GM12878 (cell line): ENCODE data around the gene TRERF1. TPM values are rescaled to one million over a fixed set of nuclear protein-coding genes. Genes with fewer than 3 reads are reported as not detected.

Experiments used
- ATAC-seq: fragments of 200-7000 bp; cut with Tn5 transposase; 3 replicates; pipeline ENCODE4 v1.9.1; 2020; ENCODE audit warnings: mild to moderate bottlenecking, moderate library complexity
- BruUV-seq: library from RNA; stranded (reverse); fragments of 400-500 nt; replicated peaks from 2 replicates; lab custom pipeline; 2021; lab: Mats Ljungman, UMichigan
- CTCF ChIA-PET: fragments of 300-600 bp; sonication (Branson Sonifier 250); formaldehyde crosslinking; extraction: SDS; loops from one replicate; lab custom pipeline; 2021; ENCODE audit warnings: inconsistent platforms; lab: Yijun Ruan, JAX
- POLR2A ChIA-PET: fragments of 350-600 bp; formaldehyde crosslinking; extraction: SDS; loops from one replicate; lab custom pipeline; 2021; ENCODE audit warnings: inconsistent platforms; lab: Charles Lee
- RAD21 ChIA-PET: fragments of 300-600 bp; sonication (Branson Sonifier 250); formaldehyde crosslinking; loops from one replicate; lab custom pipeline; 2023; ENCODE audit warnings: antibody characterized with exemption; ENCODE audit not compliant: unreplicated experiment; lab: Charles Lee
- SMC1A ChIA-PET: fragments of 300-600 bp; sonication (Branson Sonifier 250); formaldehyde crosslinking; loops from one replicate; lab custom pipeline; 2023; ENCODE audit not compliant: unreplicated experiment, uncharacterized antibody; lab: Charles Lee
- DNase-seq: peaks from one replicate; pipeline ENCODE4 v3.0.0-alpha.2; 2011; ENCODE audit warnings: low read depth, low spot score
- FAIRE-seq: peaks from 3 replicates; lab custom pipeline; 2011; peaks lifted over from hg19 to GRCh38; lab: Jason Lieb, UNC
- H2AFZ ChIP-seq: 2 replicates; pipeline ENCODE4 v1.6.0; 2011; ENCODE audit warnings: low read depth, low read length, control low read depth; ENCODE audit not compliant: control insufficient read depth
- H3K27ac ChIP-seq: 2 replicates; pipeline ENCODE4 v1.5.1; 2011; ENCODE audit warnings: control low read depth; ENCODE audit not compliant: control insufficient read depth, insufficient read depth
- H3K27me3 ChIP-seq, 2 experiments: replicated peaks in 1 of 2; 2 replicates each; pipeline versions ENCODE4 v1.6.0 to v1.6.1; 2011; ENCODE audit warnings: low read length in 1 of 2; ENCODE audit not compliant: control insufficient read depth in 2 of 2, insufficient read depth in 2 of 2
- H3K36me3 ChIP-seq, 2 experiments: 2 replicates each; pipeline ENCODE4 v1.5.1; 2011; ENCODE audit warnings: low read length in 1 of 2; ENCODE audit not compliant: control insufficient read depth in 2 of 2, insufficient read depth in 2 of 2
- H3K4me1 ChIP-seq: 2 replicates; pipeline ENCODE4 v1.6.1; 2011; ENCODE audit warnings: mild to moderate bottlenecking, low read length, moderate library complexity, mixed read lengths; ENCODE audit not compliant: control insufficient read depth, insufficient read depth
- H3K4me2 ChIP-seq: 2 replicates; pipeline ENCODE4 v1.6.0; 2011; ENCODE audit warnings: control low read depth; ENCODE audit not compliant: control insufficient read depth, insufficient read depth
- H3K4me3 ChIP-seq: fragments of 200-600 bp; sonication (generic); 2 replicates; pipeline ENCODE4 v1.5.1; 2016
- H3K79me2 ChIP-seq: 2 replicates; pipeline ENCODE4 v1.6.0; 2011; ENCODE audit warnings: low read length; ENCODE audit not compliant: control insufficient read depth, insufficient read depth
- H3K9ac ChIP-seq: 2 replicates; pipeline ENCODE4 v1.8.0; 2011; ENCODE audit warnings: low read length, control low read depth, mixed read lengths; ENCODE audit not compliant: control insufficient read depth, insufficient read depth
- H3K9me3 ChIP-seq: replicated peaks from 3 replicates; pipeline ENCODE4 v1.5.1; 2011; ENCODE audit warnings: mild to moderate bottlenecking, low read length; ENCODE audit not compliant: control insufficient read depth, insufficient read depth
- H4K20me1 ChIP-seq: 2 replicates; pipeline ENCODE4 v1.6.0; 2011; ENCODE audit not compliant: control insufficient read depth, insufficient read depth
- BCL11A ChIP-seq: IDR thresholded peaks from 2 replicates; pipeline ENCODE4 v1.6.1; 2011; ENCODE audit warnings: low read depth, low read length
- CBFB ChIP-seq: IDR thresholded peaks from 2 replicates; pipeline ENCODE4 v1.6.1; 2016; ENCODE audit warnings: antibody characterized with exemption, low read depth
- CREB1 ChIP-seq: IDR thresholded peaks from 2 replicates; pipeline ENCODE4 v1.6.1; 2012; ENCODE audit warnings: low read depth, mild to moderate bottlenecking, inconsistent platforms
- CREM ChIP-seq: IDR thresholded peaks from 2 replicates; pipeline ENCODE4 v1.6.1; 2014; ENCODE audit warnings: antibody characterized with exemption, low read depth
- DPF2 ChIP-seq: fragments of 450-650 bp; IDR thresholded peaks from 2 replicates; pipeline ENCODE4 v1.6.1; 2017; ENCODE audit warnings: mild to moderate bottlenecking
- EED ChIP-seq: sonication (generic); IDR thresholded peaks from 2 replicates; pipeline ENCODE4 v1.6.1; 2016; ENCODE audit warnings: antibody characterized with exemption, low read depth
- FOXM1 ChIP-seq: IDR thresholded peaks from 2 replicates; pipeline ENCODE4 v1.6.1; 2012; ENCODE audit warnings: low read depth, mild to moderate bottlenecking, inconsistent platforms, low read length, moderate library complexity
- HDAC2 ChIP-seq: fragments of 200-600 bp; sonication (generic); IDR thresholded peaks from 2 replicates; pipeline ENCODE4 v1.6.1; 2017
- IKZF1 ChIP-seq: fragments of 450-650 bp; conservative IDR thresholded peaks from 2 replicates; pipeline ENCODE4 v1.6.1; 2017; ENCODE audit warnings: antibody characterized with exemption, mild to moderate bottlenecking
- IRF4 ChIP-seq: IDR thresholded peaks from 2 replicates; pipeline ENCODE4 v1.6.1; 2011; ENCODE audit warnings: low read depth, low read length
- JUNB ChIP-seq: IDR thresholded peaks from 2 replicates; pipeline ENCODE4 v1.6.1; 2016; ENCODE audit warnings: antibody characterized with exemption, mild to moderate bottlenecking
- MTA3 ChIP-seq: IDR thresholded peaks from 2 replicates; pipeline ENCODE4 v1.6.1; 2012; ENCODE audit warnings: low read length, inconsistent platforms, borderline replicate concordance
- NBN ChIP-seq: fragments of 450-650 bp; IDR thresholded peaks from 2 replicates; pipeline ENCODE4 v1.6.1; 2016
- POU2F2 ChIP-seq: IDR thresholded peaks from 3 replicates; pipeline ENCODE4 v1.6.1; 2011; ENCODE audit warnings: low read depth, mild to moderate bottlenecking, low read length, borderline replicate concordance
- RFX5 ChIP-seq: IDR thresholded peaks from 2 replicates; pipeline ENCODE4 v1.6.1; 2011; ENCODE audit warnings: low read depth, low read length, improper control_type of control experiment
- SP1 ChIP-seq: IDR thresholded peaks from one replicate; pipeline ENCODE4 v1.6.1; 2011; ENCODE audit warnings: low read depth, low read length
- TAF1 ChIP-seq: IDR thresholded peaks from 2 replicates; pipeline ENCODE4 v1.6.1; 2011; ENCODE audit warnings: mild to moderate bottlenecking, low read depth, low read length, borderline replicate concordance
- TARDBP ChIP-seq: IDR thresholded peaks from 2 replicates; pipeline ENCODE4 v1.6.1; 2016; ENCODE audit warnings: borderline replicate concordance
- TCF12 ChIP-seq: IDR thresholded peaks from 2 replicates; pipeline ENCODE4 v1.6.1; 2011; ENCODE audit warnings: low read depth, mild to moderate bottlenecking, low read length
- ZZZ3 ChIP-seq: IDR thresholded peaks from 2 replicates; pipeline ENCODE4 v1.6.1; 2011; ENCODE audit warnings: low read depth; ENCODE audit not compliant: control insufficient read depth, insufficient read length
- WGBS: methylation state at CpG from one replicate; pipeline ENCODE4 v1.1.6; 2016; ENCODE audit warnings: low lambda C conversion rate; ENCODE audit not compliant: insufficient replicate concordance, insufficient coverage; ENCODE audit errors: missing lambda C conversion rate; 5-methylcytosine and 5-hydroxymethylcytosine counted together
- in situ Hi-C: fragments of 300-500 bp; cut with MboI; formaldehyde crosslinking; loops from 9 replicates; pipeline ENCODE4 v1.14.3; 2018; ENCODE audit warnings: mixed read lengths
- intact Hi-C: fragments of 100-400 bp; cut with micrococcal nuclease; formaldehyde crosslinking; loops from one replicate; pipeline ENCODE4 v1.14.2; 2022; ENCODE audit not compliant: unreplicated experiment
- polyA plus RNA-seq, 11 experiments: library from polyadenylated mRNA; depleted of rRNA in 4 of 11; unstranded in 6 of 11; stranded (reverse) in 5 of 11; fragments of >200 nt; fragmentation: Nextera tagmentation in 4 of 11; fragmentation: Illumina TruSeq in 1 of 11; extraction: Ambion mirVana in 4 of 11; extraction: Trizol in 1 of 11; gene quantifications; 1 replicate in 1 of 11; 2 replicates in 10 of 11; pipeline versions ENCODE4 v1.2.1 to v1.2.3, GENCODE V29; 2011 to 2016; ENCODE audit warnings: inconsistent platforms in 2 of 11, missing spikeins in 2 of 11, low read depth in 1 of 11
- total RNA-seq, 4 experiments: library from RNA; depleted of rRNA in 3 of 4; stranded (reverse); fragments of >200 nt in 3 of 4; fragmentation: Illumina TruSeq in 1 of 4; extraction: Trizol in 1 of 4; gene quantifications; 2 replicates each; pipeline versions ENCODE4 v1.2.1 to v1.2.3, GENCODE V29; 2013 to 2021
- TF ChIP-seq, protein P1 (sequence below): fragments of 450-650 bp; IDR thresholded peaks from 2 replicates; pipeline ENCODE4 v1.6.1; 2016; ENCODE audit warnings: mild to moderate bottlenecking
- TF ChIP-seq, protein P2 (sequence below): IDR thresholded peaks from 2 replicates; pipeline ENCODE4 v1.6.1; 2012; ENCODE audit warnings: low read depth, low read length, improper control_type of control experiment
- TF ChIP-seq, protein P3 (sequence below): IDR thresholded peaks from 2 replicates; pipeline ENCODE4 v1.6.1; 2012; ENCODE audit warnings: low read length, inconsistent platforms
- TF ChIP-seq, protein P4 (sequence below): IDR thresholded peaks from 2 replicates; pipeline ENCODE4 v1.6.1; 2011; ENCODE audit warnings: low read depth, mild to moderate bottlenecking, low read length, moderate library complexity, borderline replicate concordance; ENCODE audit errors: extremely low read depth

The TRERF1 gene
- total and polyA plus RNA-seq, 10 of the 15 experiments (the other 5 are each of a cell fraction or from before 2014, with no cell fraction given): 2.2 to 19.4 (median 7.2) TPM

DNA sequence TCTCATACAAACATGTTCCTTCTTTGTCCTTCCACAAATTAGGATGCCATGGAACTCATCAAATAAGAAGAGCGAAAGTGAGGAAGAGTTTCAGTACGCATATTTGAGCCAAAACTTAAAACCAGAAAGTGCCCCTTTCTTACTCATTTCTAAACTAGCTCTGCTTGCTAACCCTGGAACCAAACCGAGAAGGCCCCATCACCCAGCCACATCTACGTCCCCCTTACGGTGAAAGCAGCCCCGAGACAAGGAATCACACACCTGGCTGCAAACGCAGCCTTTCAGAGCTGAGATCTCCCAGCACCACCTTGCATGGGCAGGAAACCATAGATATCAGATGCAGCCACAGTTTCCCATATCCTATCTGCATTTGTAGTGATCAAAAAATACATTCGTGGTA lies 28.5 kb downstream of the TRERF1 start:
- Histone ChIP-seq H3K9ac (no peak overlapping the region), H3K4me1 (peaks cover 52% of the 10 kb centered on the region), H3K27ac (no peak overlapping the region), H3K27me3 (no peaks in the 10 kb centered on the region), H3K4me3 (no peak overlapping the region), H3K79me2 (peaks cover 15% of the 10 kb centered on the region), H4K20me1 (no peaks in the 10 kb centered on the region), H2AFZ (no peak overlapping the region), H3K4me2 (peak overlapping the region; percentile 26), H3K36me3 (no peaks in the 10 kb centered on the region), H3K9me3 (no peaks in the 10 kb centered on the region)
- ChIA-PET POLR2A (interaction anchor here (0.6 to 1.9 kb wide), 2 partner anchors 32 to 84 kb away, joined by 3 to 10 read pairs; no protein-coding TSS in a partner anchor), RAD21 (interaction anchor here (1.5 to 2.8 kb wide), 5 partner anchors 33 to 124 kb away, joined by 3 to 12 read pairs (median 11); no protein-coding TSS in a partner anchor), SMC1A (interaction anchor here (0.6 to 2.8 kb wide), 11 partner anchors 12 to 124 kb away, joined by 3 to 16 read pairs (median 5); partner anchors contain the start of gene TRERF1), CTCF (interaction anchor here (0.9 to 2.8 kb wide), 5 partner anchors 30 to 113 kb away, joined by 3 to 15 read pairs (median 5); no protein-coding TSS in a partner anchor)
- intact Hi-C loops (no loop called here), in situ Hi-C loops (no loop called here)
- WGBS: under 1% methylated on average over 8 of the region's 8 CpGs
- FAIRE-seq (peak; percentile 80), DNase-seq (peak; percentile 61), ATAC-seq (peak; percentile 78)
- BruUV-seq: no TSS peak
- peak; percentile 34 for TF ChIP-seq SP1
- TF ChIP-seq EED: peak; percentile 99
- TF ChIP-seq POU2F2: no peak
- no peak for TF ChIP-seq TARDBP
- TF ChIP-seq IKZF1: peak; percentile 87
- peak; percentile 78 for TF ChIP-seq CREM
- TF ChIP-seq, protein P1, sequence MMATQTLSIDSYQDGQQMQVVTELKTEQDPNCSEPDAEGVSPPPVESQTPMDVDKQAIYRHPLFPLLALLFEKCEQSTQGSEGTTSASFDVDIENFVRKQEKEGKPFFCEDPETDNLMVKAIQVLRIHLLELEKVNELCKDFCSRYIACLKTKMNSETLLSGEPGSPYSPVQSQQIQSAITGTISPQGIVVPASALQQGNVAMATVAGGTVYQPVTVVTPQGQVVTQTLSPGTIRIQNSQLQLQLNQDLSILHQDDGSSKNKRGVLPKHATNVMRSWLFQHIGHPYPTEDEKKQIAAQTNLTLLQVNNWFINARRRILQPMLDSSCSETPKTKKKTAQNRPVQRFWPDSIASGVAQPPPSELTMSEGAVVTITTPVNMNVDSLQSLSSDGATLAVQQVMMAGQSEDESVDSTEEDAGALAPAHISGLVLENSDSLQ: no peak
- TF ChIP-seq CBFB: peak; percentile 57; the same call in 1 of the 2 replicates
- TF ChIP-seq, protein P2, sequence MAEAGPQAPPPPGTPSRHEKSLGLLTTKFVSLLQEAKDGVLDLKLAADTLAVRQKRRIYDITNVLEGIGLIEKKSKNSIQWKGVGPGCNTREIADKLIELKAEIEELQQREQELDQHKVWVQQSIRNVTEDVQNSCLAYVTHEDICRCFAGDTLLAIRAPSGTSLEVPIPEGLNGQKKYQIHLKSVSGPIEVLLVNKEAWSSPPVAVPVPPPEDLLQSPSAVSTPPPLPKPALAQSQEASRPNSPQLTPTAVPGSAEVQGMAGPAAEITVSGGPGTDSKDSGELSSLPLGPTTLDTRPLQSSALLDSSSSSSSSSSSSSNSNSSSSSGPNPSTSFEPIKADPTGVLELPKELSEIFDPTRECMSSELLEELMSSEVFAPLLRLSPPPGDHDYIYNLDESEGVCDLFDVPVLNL: no peak
- TF ChIP-seq IRF4: peak; percentile 73; the same call in 1 of the 2 replicates
- TF ChIP-seq, protein P3, sequence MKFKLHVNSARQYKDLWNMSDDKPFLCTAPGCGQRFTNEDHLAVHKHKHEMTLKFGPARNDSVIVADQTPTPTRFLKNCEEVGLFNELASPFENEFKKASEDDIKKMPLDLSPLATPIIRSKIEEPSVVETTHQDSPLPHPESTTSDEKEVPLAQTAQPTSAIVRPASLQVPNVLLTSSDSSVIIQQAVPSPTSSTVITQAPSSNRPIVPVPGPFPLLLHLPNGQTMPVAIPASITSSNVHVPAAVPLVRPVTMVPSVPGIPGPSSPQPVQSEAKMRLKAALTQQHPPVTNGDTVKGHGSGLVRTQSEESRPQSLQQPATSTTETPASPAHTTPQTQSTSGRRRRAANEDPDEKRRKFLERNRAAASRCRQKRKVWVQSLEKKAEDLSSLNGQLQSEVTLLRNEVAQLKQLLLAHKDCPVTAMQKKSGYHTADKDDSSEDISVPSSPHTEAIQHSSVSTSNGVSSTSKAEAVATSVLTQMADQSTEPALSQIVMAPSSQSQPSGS: peak; percentile 51; the same call in 1 of the 2 replicates
- peak; percentile 85; the same call in 1 of the 2 replicates for TF ChIP-seq MTA3
- no peak for TF ChIP-seq RFX5
- peak; percentile 94 for TF ChIP-seq JUNB
- peak; percentile 72 for TF ChIP-seq TCF12
- TF ChIP-seq NBN: no peak
- TF ChIP-seq, protein P4, sequence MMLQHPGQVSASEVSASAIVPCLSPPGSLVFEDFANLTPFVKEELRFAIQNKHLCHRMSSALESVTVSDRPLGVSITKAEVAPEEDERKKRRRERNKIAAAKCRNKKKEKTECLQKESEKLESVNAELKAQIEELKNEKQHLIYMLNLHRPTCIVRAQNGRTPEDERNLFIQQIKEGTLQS: no peak
- peak; percentile 65; the same call in 1 of the 2 replicates for TF ChIP-seq BCL11A
- TF ChIP-seq HDAC2: no peak
- TF ChIP-seq FOXM1: peak; percentile 71
- TF ChIP-seq TAF1: no peak
- TF ChIP-seq DPF2: peak; percentile 64
- peak; percentile 62; the same call in 1 of the 2 replicates for TF ChIP-seq CREB1
- no peak for TF ChIP-seq ZZZ3
